RWPE2 (cell line): Measurements from ENCODE around the gene APOBEC3B.
"Not testable (repeated sequence)": the region's sequence is repeated elsewhere in the genome, so short reads cannot be mapped to it uniquely, and the experiment has no call there.

Experiments used
- ATAC-seq: fragments of 200-7000 bp; cut with Tn5 transposase; 3 replicates; pipeline ENCODE4 v1.9.1; 2021; ENCODE audit warnings: low read depth
- DNase-seq: peaks from one replicate; pipeline ENCODE4 v3.0.0-alpha.2; 2020; ENCODE audit warnings: low spot score
- H3K27ac ChIP-seq: fragments of 450-650 bp; 2 replicates; pipeline ENCODE4 v1.5.1; 2017; ENCODE audit warnings: mild to moderate bottlenecking; ENCODE audit not compliant: poor library complexity, severe bottlenecking
- H3K27me3 ChIP-seq: fragments of 250-450 bp; sonication (Bioruptor Pico); 2 replicates; pipeline ENCODE4 v1.5.1; 2021; ENCODE audit warnings: mild to moderate bottlenecking, moderate library complexity; ENCODE audit not compliant: insufficient read depth, poor library complexity, severe bottlenecking
- H3K36me3 ChIP-seq: fragments of 250-450 bp; sonication (Bioruptor Pico); 2 replicates; pipeline ENCODE4 v1.5.1; 2020; ENCODE audit warnings: low read depth, mild to moderate bottlenecking, moderate library complexity
- H3K4me1 ChIP-seq: fragments of 250-450 bp; sonication (Bioruptor Pico); 2 replicates; pipeline ENCODE4 v1.5.1; 2021; ENCODE audit warnings: mild to moderate bottlenecking, moderate library complexity; ENCODE audit not compliant: insufficient read depth, poor library complexity, severe bottlenecking
- H3K4me3 ChIP-seq: fragments of 250-450 bp; sonication (Bioruptor Pico); 2 replicates; pipeline ENCODE4 v1.5.1; 2021; ENCODE audit warnings: mild to moderate bottlenecking, moderate library complexity; ENCODE audit not compliant: severe bottlenecking
- H3K9me3 ChIP-seq: fragments of 250-450 bp; sonication (Bioruptor Pico); 2 replicates; pipeline ENCODE4 v1.5.1; 2021; ENCODE audit warnings: mild to moderate bottlenecking, moderate library complexity; ENCODE audit not compliant: severe bottlenecking
- TF ChIP-seq, protein P1 (sequence below): fragments of 450-650 bp; IDR thresholded peaks from one replicate; pipeline ENCODE4 v1.5.1; 2017; ENCODE audit warnings: mild to moderate bottlenecking, moderate library complexity; ENCODE audit not compliant: poor library complexity, severe bottlenecking

The APOBEC3B gene

DNA sequence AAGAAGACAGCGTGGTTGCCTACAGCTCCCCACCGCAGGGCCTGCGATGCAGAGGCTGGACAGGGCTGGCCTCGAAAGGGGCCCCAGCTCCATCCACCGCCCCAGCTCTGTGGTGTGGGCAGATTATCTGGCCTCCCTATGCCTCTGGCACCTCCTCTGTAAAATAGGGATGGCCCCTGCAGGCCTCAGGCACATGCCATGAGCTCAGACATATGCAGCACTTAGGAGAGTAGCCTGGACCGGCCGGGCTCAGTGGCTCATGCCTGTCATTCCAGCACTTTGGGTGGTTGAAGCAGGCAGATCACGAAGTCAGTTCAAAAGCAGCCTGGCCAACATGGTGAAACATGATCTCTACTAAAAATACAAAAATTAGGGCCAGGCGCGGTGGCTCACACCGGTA is 46.1 kb downstream of the APOBEC3B start:
- Histone ChIP-seq H3K27me3 (no peaks in the 10 kb centered on the region), H3K4me1 (no peaks in the 10 kb centered on the region), H3K4me3 (no peak overlapping the region), H3K9me3 (no peaks in the 10 kb centered on the region), H3K36me3 (no peaks in the 10 kb centered on the region), H3K27ac (no peak overlapping the region)
- no peak for ATAC-seq
- no peak for DNase-seq
- TF ChIP-seq, protein P1, sequence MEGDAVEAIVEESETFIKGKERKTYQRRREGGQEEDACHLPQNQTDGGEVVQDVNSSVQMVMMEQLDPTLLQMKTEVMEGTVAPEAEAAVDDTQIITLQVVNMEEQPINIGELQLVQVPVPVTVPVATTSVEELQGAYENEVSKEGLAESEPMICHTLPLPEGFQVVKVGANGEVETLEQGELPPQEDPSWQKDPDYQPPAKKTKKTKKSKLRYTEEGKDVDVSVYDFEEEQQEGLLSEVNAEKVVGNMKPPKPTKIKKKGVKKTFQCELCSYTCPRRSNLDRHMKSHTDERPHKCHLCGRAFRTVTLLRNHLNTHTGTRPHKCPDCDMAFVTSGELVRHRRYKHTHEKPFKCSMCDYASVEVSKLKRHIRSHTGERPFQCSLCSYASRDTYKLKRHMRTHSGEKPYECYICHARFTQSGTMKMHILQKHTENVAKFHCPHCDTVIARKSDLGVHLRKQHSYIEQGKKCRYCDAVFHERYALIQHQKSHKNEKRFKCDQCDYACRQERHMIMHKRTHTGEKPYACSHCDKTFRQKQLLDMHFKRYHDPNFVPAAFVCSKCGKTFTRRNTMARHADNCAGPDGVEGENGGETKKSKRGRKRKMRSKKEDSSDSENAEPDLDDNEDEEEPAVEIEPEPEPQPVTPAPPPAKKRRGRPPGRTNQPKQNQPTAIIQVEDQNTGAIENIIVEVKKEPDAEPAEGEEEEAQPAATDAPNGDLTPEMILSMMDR = no peak

DNA sequence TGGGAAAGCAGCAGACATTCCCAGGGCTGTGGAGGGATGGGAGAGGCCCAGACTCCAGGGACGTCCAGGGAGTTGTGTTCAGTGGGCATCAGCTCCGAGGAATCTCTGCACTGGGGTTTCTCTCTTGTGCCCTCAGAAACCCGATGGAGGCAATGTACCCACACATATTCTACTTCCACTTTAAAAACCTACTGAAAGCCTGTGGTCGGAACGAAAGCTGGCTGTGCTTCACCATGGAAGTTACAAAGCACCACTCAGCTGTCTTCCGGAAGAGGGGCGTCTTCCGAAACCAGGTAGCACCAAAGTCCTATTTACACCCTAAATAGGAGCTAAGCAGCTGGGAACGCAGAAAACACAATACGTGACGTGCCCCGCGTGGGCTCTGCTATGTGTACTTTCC is 47.1 kb downstream of the APOBEC3B start:
- no peaks in the 10 kb centered on the region for H3K9me3 ChIP-seq
- no peaks in the 10 kb centered on the region for H3K36me3 ChIP-seq
- ATAC-seq = no peak
- no peaks in the 10 kb centered on the region for H3K27me3 ChIP-seq
- H3K27ac ChIP-seq = no peak overlapping the region
- H3K4me1 ChIP-seq = no peaks in the 10 kb centered on the region
- DNase-seq = no peak
- TF ChIP-seq, protein P1 = no peak
- no peak overlapping the region for H3K4me3 ChIP-seq

DNA sequence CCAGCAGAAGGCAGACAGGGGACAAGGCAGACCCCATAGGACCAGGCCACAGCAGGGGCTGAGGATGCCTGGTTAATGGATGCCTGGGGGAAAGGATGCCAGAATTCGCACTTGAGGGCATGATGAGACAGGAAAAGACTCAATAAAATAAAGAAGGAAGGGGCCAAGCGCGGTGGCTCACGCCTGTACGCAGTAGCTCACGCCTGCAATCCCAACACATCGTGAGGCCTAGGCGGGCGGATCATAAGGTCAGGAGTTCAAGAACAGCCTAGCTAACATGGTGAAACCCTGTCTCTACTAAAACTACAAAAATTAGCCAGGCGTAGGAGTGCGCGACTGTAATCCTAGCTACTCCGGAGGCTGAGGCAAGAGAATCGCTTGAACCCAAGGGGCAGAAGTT is 48.6 kb downstream of the APOBEC3B start:
- ATAC-seq = no peak
- H3K4me3 ChIP-seq = no peak overlapping the region
- no peak overlapping the region for H3K27ac ChIP-seq
- H3K9me3 ChIP-seq = no peaks in the 10 kb centered on the region
- H3K36me3 ChIP-seq = no peaks in the 10 kb centered on the region
- DNase-seq = no peak
- TF ChIP-seq, protein P1 = no peak
- H3K27me3 ChIP-seq = no peaks in the 10 kb centered on the region
- H3K4me1 ChIP-seq = no peaks in the 10 kb centered on the region

DNA sequence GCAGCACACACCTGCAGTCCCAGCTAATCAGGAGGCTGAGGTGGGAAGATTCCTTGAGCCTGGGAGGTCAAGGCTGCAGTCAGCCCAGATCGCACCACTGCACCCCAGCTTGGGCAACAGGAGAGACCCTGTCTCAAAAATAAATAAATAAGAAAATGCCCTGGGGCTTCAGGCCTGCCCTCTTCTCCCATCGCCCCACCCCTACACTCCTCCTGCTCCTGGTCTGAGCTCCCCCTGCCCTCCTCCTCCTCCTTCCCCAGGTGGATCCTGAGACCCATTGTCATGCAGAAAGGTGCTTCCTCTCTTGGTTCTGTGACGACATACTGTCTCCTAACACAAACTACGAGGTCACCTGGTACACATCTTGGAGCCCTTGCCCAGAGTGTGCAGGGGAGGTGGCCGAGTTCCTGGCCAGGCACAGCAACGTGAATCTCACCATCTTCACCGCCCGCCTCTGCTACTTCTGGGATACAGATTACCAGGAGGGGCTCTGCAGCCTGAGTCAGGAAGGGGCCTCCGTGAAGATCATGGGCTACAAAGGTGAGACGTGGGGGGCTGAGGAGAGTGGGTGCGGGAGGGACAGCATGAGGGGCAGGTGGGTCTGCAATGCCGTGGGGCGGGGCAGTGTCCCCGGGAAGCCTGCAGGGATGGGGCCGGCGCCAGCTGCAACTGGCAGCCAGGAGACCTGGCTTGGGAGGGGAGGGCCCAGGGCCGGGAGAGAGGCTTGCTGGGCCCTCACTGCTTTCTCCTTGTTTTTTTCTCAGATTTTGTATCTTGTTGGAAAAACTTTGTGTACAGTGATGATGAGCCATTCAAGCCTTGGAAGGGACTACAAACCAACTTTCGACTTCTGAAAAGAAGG is 49.5 kb downstream of the APOBEC3B start:
- DNase-seq, H3K9me3 ChIP-seq, H3K27me3 ChIP-seq, H3K36me3 ChIP-seq, H3K27ac ChIP-seq, ATAC-seq, H3K4me3 ChIP-seq, H3K4me1 ChIP-seq: not testable (repeated sequence)

DNA sequence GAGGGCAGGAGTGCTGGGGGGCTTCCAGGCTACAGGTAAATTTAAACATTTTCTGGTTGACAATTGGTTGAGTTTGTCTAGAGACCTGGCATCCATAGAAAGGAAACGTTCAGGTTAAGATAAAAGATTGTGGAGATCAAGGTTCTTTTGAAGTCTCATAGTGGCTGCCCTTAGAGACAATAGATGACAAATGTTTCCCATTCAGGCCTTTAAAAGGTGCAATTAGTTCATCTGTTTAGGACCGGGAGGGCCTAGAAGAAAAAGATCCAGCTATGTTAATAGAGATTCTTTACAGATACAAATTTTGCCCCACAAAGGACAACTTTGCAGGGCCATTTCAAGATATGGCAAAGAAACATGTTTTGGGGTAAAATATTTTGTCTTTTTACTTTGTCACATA is 54.9 kb downstream of the APOBEC3B start:
- not testable (repeated sequence) for H3K4me1 ChIP-seq, H3K27ac ChIP-seq, ATAC-seq, DNase-seq, H3K9me3 ChIP-seq, H3K36me3 ChIP-seq, H3K4me3 ChIP-seq, H3K27me3 ChIP-seq
